Activated CD4-positive, alpha-beta T cell treated with anti-CD3 and anti-CD28 coated beads, Interleukin-2, amount 50 U/mL, for 24 hours (primary cell): ENCODE data around the gene ELOVL7.
"Not testable (repeated sequence)": the region's sequence is repeated elsewhere in the genome, so short reads cannot be mapped to it uniquely, and the experiment has no call there.

Experiments
- DNase-seq, 2 donors: peaks; one replicate each; pipeline ENCODE4 v3.0.0-alpha.2; 2020; ENCODE audit warnings: low read depth in 1 of 2, low spot score in 1 of 2

Gene ELOVL7

DNA sequence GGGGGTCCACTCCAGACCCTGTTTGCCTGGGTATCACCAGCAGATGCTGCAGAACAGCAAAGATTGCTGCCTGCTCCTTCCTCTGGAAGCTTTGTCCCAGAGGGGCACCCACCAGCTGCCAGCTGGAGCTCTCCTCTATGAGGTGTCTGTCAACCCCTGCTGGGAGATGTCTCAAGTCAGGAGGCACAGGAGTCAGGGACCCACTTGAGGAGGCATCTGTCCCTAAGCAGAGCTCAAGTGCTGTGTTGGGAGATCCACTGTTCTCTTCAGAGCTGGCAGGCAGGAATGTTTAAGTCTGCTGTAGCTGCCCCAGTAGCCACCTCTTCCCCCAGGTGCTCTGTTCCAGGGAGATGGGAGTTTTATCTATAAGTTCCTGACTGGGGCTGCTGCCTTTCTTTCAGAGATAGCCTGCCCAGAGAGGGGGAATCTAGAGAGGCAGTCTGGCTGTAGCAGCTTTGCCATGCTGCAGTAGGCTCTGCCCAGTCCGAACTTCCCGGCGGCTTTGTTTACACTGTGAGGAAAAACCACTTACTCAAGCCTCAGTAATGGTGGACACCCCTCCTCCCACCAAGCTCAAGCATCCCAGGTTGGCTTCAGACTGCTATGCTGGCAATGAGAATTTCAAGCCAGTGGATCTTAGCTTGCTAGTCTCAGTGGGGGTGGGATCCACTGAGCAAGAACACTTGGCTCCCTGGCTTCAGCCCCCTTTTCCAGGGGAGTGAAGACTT, 128.7 kb downstream of the ELOVL7 start:
- not testable (repeated sequence) for DNase-seq

GRCh38 chr5:60712950-60713349, 131.1 kb downstream of the ELOVL7 start:
- no peak for DNase-seq

DNA sequence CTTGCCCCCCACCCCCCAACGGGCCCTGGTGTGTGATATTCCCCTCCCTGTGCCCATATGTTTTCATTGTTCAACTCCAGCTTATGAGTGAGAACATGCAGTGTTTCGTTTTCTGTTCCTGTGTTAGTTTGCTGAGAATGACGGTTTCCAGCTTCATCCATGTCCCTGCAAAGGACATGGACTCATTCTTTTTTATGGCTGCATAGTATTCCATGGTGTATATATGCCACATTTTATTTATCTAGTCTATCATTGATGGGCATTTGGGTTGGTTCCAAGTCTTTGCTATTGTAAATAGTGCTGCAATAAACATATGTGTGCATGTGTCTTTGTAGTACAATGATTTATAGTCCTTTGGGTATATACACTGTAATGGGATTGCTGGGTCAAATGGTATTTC, 132.2 kb downstream of the ELOVL7 start:
- DNase-seq: not testable (repeated sequence)

GRCh38 chr5:60710362-60710761, 133.7 kb downstream of the ELOVL7 start:
- DNase-seq: no peak

DNA sequence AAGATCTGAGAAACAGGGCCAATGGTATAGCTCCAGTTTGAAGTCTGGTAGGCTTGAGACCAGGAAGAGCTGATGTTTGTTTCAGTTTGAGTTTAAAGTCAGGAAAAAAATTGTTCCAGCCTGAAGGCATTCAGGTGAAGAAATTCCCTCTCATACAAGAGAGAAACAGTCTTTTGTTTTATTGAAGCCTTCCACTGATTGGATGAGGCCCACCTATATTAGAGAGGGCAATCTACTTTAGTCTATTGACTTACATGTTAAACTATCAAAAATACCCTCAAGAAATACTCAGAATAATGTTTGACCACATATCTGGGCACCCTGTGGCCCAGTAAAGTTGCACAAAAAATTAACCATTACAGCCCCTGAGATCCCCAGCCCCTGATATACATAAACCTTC, 138.9 kb downstream of the ELOVL7 start:
- no peak for DNase-seq

- no peak for DNase-seq
Measured at GRCh38 chr5:60703944-60704343, 140.1 kb downstream of the ELOVL7 start.
